Activated T-cell treated with anti-CD3 and anti-CD28 coated beads for 1 hour (primary cell): ENCODE results near the gene ATRIP.

Experiments used
- DNase-seq: peaks from one replicate; pipeline ENCODE4 v3.0.0-alpha.2; 2020; ENCODE audit warnings: low read depth

ATRIP gene

DNA sequence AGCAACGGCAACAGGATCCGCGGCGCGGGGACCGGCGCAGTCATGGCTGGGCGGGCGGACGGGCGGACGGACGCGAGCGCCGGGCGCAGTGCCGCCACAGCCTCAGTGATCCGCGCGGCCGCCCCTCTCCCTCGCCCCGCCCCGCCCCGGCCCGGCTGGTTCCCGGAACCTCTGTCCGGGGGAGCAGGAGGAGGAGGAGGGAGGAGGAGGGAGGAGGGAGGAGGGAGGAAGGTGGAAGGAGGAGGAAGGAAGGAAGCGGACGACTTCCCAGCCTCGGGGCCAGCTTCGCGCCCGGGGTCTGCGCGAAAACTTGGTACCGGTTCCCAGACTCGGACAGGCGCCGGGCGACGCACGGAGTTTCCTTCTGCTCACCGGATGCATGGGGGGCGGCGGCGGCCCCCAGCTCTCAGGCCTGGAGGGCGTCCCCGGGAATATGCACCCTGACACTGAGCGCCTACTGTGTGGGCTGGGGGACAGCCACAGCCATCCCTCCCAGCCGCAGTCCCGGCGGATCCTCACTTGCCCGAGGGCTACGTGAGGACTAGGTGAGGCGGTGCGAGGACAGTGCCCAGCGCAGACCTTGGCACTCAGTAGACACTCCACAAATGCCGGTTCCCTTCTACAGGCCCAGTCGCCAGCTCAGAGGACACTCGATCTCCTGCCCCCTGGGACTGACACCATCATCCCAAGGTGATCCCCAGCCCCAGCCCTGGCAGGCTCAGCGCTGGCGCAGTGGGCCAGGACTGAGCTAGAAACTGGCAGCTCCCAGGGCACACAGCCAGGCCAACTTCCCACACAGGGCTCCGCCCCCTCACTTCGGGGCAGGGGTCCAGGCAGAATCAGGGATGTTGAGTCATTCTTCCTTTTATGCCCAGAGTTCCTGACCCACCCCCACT is 57.8 kb downstream of the ATRIP start, which contains the start of gene SHISA5:
TSS of gene SHISA5 (minus strand) at position 124 of the 896 bp plus-strand sequence. CDS start at position 44, 80 bp downstream.
- DNase-seq = peak; percentile 41

GRCh38 chr3:48505146-48505545 is 58.6 kb downstream of the ATRIP start:
- no peak for DNase-seq

- DNase-seq = no peak
These were observed 59.5 kb downstream of the ATRIP start for GRCh38 chr3:48505968-48506504.

- DNase-seq = peak; percentile 62
These were observed 60.9 kb downstream of the ATRIP start for GRCh38 chr3:48507256-48508061.

- no peak for DNase-seq
These were observed 65.0 kb downstream of the ATRIP start for GRCh38 chr3:48511551-48511950.

- DNase-seq = no peak
These were observed 68.1 kb downstream of the ATRIP start for GRCh38 chr3:48514431-48515227.
